ENCODE results near the gene OR11L1.

The OR11L1 gene

DNA sequence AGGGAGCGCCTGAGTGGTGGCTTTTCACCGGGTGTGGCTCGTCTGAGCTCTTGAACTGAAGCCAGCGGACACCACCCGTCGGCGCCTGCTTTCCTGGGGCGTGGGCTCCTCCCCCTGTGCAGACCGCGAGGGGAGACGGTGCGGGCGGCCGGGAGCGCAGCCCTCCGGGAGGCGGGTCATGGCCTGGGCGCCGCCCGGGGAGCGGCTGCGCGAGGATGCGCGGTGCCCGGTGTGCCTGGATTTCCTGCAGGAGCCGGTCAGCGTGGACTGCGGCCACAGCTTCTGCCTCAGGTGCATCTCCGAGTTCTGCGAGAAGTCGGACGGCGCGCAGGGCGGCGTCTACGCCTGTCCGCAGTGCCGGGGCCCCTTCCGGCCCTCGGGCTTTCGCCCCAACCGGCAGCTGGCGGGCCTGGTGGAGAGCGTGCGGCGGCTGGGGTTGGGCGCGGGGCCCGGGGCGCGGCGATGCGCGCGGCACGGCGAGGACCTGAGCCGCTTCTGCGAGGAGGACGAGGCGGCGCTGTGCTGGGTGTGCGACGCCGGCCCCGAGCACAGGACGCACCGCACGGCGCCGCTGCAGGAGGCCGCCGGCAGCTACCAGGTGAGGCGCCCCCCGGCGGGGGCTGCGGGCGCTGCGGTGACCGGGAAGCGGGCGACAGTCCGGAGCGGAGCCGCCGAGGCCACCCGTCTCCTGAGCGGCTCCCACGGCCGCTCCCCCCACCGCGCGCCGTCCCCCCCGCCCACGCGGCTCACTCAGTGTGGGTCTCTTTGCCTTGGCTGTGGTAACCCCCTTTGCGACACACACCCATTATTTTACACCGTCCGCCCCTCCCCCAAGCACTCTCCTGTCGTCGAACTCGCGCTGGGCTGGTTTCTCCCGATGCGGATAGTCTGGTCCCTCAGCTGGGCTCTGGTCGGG lies 15.6 kb upstream of the OR11L1 start, which contains the start of gene TRIM58 (continued):
- TF ChIP-seq, protein P1, sequence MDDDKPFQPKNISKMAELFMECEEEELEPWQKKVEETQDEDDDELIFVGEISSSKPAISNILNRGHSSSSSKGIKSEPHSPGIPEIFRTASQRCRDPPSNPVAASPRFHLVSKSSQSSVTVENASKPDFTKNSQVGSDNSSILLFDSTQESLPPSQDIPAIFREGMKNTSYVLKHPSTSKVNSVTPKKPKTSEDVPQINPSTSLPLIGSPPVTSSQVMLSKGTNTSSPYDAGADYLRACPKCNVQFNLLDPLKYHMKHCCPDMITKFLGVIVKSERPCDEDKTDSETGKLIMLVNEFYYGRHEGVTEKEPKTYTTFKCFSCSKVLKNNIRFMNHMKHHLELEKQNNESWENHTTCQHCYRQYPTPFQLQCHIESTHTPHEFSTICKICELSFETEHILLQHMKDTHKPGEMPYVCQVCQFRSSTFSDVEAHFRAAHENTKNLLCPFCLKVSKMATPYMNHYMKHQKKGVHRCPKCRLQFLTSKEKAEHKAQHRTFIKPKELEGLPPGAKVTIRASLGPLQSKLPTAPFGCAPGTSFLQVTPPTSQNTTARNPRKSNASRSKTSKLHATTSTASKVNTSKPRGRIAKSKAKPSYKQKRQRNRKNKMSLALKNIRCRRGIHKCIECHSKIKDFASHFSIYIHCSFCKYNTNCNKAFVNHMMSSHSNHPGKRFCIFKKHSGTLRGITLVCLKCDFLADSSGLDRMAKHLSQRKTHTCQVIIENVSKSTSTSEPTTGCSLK (tag by site-specific recombination; IDR thresholded peaks at IDR 0.05), result no peak
- peak; percentile 30; the same call in 1 of the 2 replicates for TF ChIP-seq GLIS1 (tag by site-specific recombination; IDR thresholded peaks at IDR 0.05)
- no peak for TF ChIP-seq ZNF792 (tag by site-specific recombination; IDR thresholded peaks at IDR 0.05)
- no peak for TF ChIP-seq ZNF223 (tag by site-specific recombination; IDR thresholded peaks at IDR 0.05)
- TF ChIP-seq ZSCAN18 (tag by site-specific recombination; IDR thresholded peaks at IDR 0.05), result no peak
- TF ChIP-seq ZNF677 (tag by site-specific recombination; IDR thresholded peaks at IDR 0.05), result no peak
- TF ChIP-seq ZNF626 (tag by site-specific recombination; IDR thresholded peaks at IDR 0.05), result no peak
- peak; percentile 66 for TF ChIP-seq ZBTB26 (tag by site-specific recombination; optimal IDR thresholded peaks at IDR 0.05)
- peak; percentile 92 for TF ChIP-seq ZBTB8A (tag by site-specific recombination; IDR thresholded peaks at IDR 0.05)
- TF ChIP-seq, protein P2, sequence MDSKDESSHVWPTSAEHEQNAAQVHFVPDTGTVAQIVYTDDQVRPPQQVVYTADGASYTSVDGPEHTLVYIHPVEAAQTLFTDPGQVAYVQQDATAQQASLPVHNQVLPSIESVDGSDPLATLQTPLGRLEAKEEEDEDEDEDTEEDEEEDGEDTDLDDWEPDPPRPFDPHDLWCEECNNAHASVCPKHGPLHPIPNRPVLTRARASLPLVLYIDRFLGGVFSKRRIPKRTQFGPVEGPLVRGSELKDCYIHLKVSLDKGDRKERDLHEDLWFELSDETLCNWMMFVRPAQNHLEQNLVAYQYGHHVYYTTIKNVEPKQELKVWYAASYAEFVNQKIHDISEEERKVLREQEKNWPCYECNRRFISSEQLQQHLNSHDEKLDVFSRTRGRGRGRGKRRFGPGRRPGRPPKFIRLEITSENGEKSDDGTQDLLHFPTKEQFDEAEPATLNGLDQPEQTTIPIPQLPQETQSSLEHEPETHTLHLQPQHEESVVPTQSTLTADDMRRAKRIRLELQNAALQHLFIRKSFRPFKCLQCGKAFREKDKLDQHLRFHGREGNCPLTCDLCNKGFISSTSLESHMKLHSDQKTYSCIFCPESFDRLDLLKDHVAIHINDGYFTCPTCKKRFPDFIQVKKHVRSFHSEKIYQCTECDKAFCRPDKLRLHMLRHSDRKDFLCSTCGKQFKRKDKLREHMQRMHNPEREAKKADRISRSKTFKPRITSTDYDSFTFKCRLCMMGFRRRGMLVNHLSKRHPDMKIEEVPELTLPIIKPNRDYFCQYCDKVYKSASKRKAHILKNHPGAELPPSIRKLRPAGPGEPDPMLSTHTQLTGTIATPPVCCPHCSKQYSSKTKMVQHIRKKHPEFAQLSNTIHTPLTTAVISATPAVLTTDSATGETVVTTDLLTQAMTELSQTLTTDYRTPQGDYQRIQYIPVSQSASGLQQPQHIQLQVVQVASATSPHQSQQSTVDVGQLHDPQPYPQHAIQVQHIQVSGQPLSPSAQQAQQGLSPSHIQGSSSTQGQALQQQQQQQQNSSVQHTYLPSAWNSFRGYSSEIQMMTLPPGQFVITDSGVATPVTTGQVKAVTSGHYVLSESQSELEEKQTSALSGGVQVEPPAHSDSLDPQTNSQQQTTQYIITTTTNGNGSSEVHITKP (tag by site-specific recombination; IDR thresholded peaks at IDR 0.05), result no peak
- no peak for TF ChIP-seq ZNF704 (tag by site-specific recombination; IDR thresholded peaks at IDR 0.05)
- no peak for TF ChIP-seq ZNF37A (tag by site-specific recombination; IDR thresholded peaks at IDR 0.05)
- 0 out of 2 replicates have a peak, but pooled peaks have one; percentile 29 for TF ChIP-seq ZNF777 (tag by site-specific recombination; IDR thresholded peaks at IDR 0.05; ENCODE audit: borderline replicate concordance)
- peak; percentile 75; the same call in 1 of the 2 replicates for TF ChIP-seq ZBTB20 (tag by site-specific recombination; IDR thresholded peaks at IDR 0.05)
- no peak for TF ChIP-seq SALL2 (tag by site-specific recombination; IDR thresholded peaks at IDR 0.05; ENCODE audit: borderline replicate concordance)
- TF ChIP-seq ZNF521 (tag by site-specific recombination; IDR thresholded peaks at IDR 0.05), result no peak
- no peak for TF ChIP-seq ZBTB48 (tag by site-specific recombination; IDR thresholded peaks at IDR 0.05)
- TF ChIP-seq ZNF548 (tag by site-specific recombination; IDR thresholded peaks at IDR 0.05), result no peak
- no peak for TF ChIP-seq ZNF623 (tag by site-specific recombination; IDR thresholded peaks at IDR 0.05)

All from HEK293 (cell line).